Coronary artery (tissue), 2 donors: ENCODE data around the gene ZNF385B.
"Not testable (repeated sequence)": the region's sequence is repeated elsewhere in the genome, so short reads cannot be mapped to it uniquely, and the experiment has no call there.

Experiments
- DNase-seq: peaks from one replicate; pipeline ENCODE4 v3.0.0-alpha.2; 2017; ENCODE audit warnings: low spot score
- H3K27ac ChIP-seq, 2 donors: fragments of 200-600 bp; sonication (generic); one replicate each; pipeline ENCODE4 v1.5.1; 2016 to 2019
- H3K4me3 ChIP-seq: fragments of 200-600 bp; sonication (generic); 2 replicates; pipeline ENCODE4 v1.5.1; 2016; ENCODE audit warnings: mild to moderate bottlenecking, moderate library complexity
- CTCF ChIP-seq: fragments of 200-600 bp; sonication (generic); IDR thresholded peaks from one replicate; pipeline ENCODE4 v1.5.1; 2019; ENCODE audit warnings: antibody characterized with exemption

The ZNF385B gene

DNA sequence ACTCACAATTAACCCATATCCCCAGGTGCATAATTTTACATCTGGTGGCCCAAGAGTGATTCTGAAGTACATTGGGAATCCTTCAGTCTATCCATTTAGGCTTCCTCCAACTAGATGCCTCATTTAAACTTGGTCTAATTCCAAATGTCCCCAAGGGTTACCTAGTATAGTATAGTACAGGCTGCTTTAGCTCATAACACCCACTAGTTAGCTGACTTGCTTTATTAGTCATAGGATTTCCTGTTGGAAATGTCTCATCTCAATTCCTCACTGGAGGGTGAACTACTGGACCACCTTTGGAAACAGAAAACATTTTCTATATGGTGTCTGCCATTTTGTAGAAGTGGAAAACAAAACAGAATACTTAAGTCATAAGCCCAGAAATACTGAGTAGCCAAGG is 394.3 kb downstream of the ZNF385B start:
- H3K4me3 ChIP-seq, result no peak overlapping the region
- no peak overlapping the region for H3K27ac ChIP-seq
- no peak for DNase-seq
- no peak for TF ChIP-seq CTCF

GRCh38 chr2:179461420-179461819 is 400.0 kb downstream of the ZNF385B start:
- no peak overlapping the region for H3K4me3 ChIP-seq
- DNase-seq, result no peak
- TF ChIP-seq CTCF, result no peak
- H3K27ac ChIP-seq, result no peak overlapping the region

- no peak for TF ChIP-seq CTCF
- H3K27ac ChIP-seq, result peak overlapping the region in 1 of 2 donors; percentile 66
- DNase-seq, result no peak
- H3K4me3 ChIP-seq, result no peak overlapping the region
Measured at GRCh38 chr2:179460181-179460929, 401.1 kb downstream of the ZNF385B start.

- not testable (repeated sequence) for DNase-seq, H3K4me3 ChIP-seq, H3K27ac ChIP-seq
Measured at GRCh38 chr2:179458113-179458512, 403.3 kb downstream of the ZNF385B start.

DNA sequence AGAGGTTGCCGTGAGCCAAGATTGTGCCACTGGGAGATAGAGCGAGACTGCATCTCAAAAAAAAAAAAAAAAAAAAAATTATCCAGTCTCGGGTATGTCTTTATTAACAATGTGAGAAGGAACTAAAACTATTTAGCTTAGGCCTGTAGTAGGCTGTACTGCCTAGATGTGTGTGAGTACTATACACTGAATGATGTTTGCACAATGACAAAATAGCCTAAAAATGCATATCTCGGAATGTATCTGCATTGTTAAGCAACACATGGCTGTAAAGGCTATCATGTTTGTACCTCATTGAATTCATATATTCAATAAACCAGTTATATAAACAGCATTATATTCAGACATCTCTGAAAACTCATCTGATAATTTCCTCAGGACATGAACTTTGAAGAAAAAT is 405.6 kb downstream of the ZNF385B start:
- Histone ChIP-seq H3K4me3 (no peak overlapping the region), H3K27ac (no peak overlapping the region)
- TF ChIP-seq CTCF, result no peak
- no peak for DNase-seq

GRCh38 chr2:179455172-179455524 is 406.3 kb downstream of the ZNF385B start:
- Histone ChIP-seq H3K4me3 (no peak overlapping the region), H3K27ac (no peak overlapping the region)
- DNase-seq, result no peak
- TF ChIP-seq CTCF, result no peak

DNA sequence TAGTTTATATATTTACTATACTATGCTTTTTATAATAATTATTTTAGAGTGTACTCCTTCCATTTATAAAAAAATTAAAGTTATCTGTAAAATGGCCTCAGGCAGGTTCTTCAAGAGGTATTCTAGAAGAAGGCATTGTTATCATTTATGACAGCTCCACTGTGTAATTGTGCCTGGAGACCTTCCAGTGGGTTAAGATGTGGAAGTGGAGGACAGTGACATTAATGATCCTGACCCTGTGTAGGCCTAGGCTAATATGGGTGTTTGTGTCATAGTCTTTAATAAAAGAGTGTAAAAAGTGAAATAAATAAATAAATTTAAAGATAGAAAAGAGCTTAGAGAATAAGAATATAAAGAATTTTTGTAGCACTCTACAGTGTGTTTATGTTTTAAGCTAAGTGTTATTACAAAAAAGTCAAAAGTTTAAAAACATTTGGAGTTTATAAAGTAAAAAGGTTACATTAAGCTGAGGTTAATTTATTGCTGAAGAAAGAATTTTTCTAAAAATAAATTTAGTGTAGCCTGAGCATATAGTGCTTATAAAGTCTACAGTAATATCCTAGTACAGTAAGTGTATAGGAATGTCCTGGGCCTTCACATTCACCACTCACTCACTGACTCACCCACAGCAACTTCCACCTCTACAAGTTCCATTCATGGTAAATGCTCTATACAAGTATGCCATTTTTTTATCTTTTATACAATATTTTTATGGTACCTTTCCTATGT is 406.8 kb downstream of the ZNF385B start:
- DNase-seq, result no peak
- no peak for TF ChIP-seq CTCF
- Histone ChIP-seq H3K27ac (no peak overlapping the region), H3K4me3 (no peak overlapping the region)
